IMR-90 (cell line): Measurements from ENCODE around the gene TAF11. TPM values are rescaled to one million over a fixed set of nuclear protein-coding genes. Genes with fewer than 3 reads are reported as not detected.

Experiments used
- ATAC-seq: fragments of 200-7000 bp; cut with Tn5 transposase; 2 replicates; pipeline ENCODE4 v1.9.1; 2020; ENCODE audit warnings: low read depth, mild to moderate bottlenecking, moderate library complexity
- BruUV-seq: library from RNA; stranded (reverse); fragments of 400-500 nt; replicated peaks from 2 replicates; lab custom pipeline; 2021; lab: Mats Ljungman, UMichigan
- CTCF ChIA-PET: fragments of 300-600 bp; formaldehyde crosslinking; extraction: SDS; loops from one replicate; lab custom pipeline; 2021; ENCODE audit warnings: antibody characterized with exemption; lab: Yijun Ruan, JAX
- POLR2A ChIA-PET: fragments of 300-600 bp; sonication (Branson Sonifier 250); formaldehyde crosslinking; loops from one replicate; lab custom pipeline; 2022; ENCODE audit warnings: antibody characterized with exemption; ENCODE audit not compliant: unreplicated experiment; lab: Charles Lee
- DNase-seq: peaks from one replicate; pipeline ENCODE4 v3.0.0; 2013
- H2AFZ ChIP-seq: replicated peaks from 2 replicates; pipeline ENCODE3; 2013; ENCODE audit warnings: low read length, mild to moderate bottlenecking; ENCODE audit not compliant: poor library complexity
- H2AK5ac ChIP-seq: 2 replicates; pipeline ENCODE4 v1.6.1; 2013; ENCODE audit warnings: low read depth, low read length, inconsistent platforms
- H2AK9ac ChIP-seq: replicated peaks from 2 replicates; pipeline ENCODE3; 2013; ENCODE audit warnings: mild to moderate bottlenecking, low read depth, low read length, moderate library complexity; ENCODE audit not compliant: poor library complexity
- H2BK120ac ChIP-seq: 2 replicates; pipeline ENCODE4 v1.6.1; 2013; ENCODE audit warnings: low read depth, low read length, inconsistent platforms
- H2BK15ac ChIP-seq: 3 replicates; pipeline ENCODE4 v1.6.1; 2013; ENCODE audit warnings: low read depth, low read length, inconsistent platforms
- H2BK20ac ChIP-seq: 2 replicates; pipeline ENCODE4 v1.6.1; 2013; ENCODE audit warnings: low read depth, mild to moderate bottlenecking, inconsistent platforms, low read length, moderate library complexity
- H2BK5ac ChIP-seq: 2 replicates; pipeline ENCODE4 v1.6.1; 2013; ENCODE audit warnings: mild to moderate bottlenecking, low read depth, low read length, inconsistent platforms; ENCODE audit not compliant: poor library complexity, severe bottlenecking
- H3K14ac ChIP-seq: replicated peaks from 2 replicates; pipeline ENCODE4 v1.6.1; 2013; ENCODE audit warnings: low read depth, low read length, inconsistent platforms
- H3K18ac ChIP-seq: 2 replicates; pipeline ENCODE4 v1.6.1; 2013; ENCODE audit warnings: low read depth, low read length, control low read depth
- H3K23ac ChIP-seq: 2 replicates; pipeline ENCODE4 v1.6.1; 2013; ENCODE audit warnings: low read depth, low read length, inconsistent platforms
- H3K27ac ChIP-seq: 2 replicates; pipeline ENCODE4 v1.5.1; 2013; ENCODE audit warnings: mild to moderate bottlenecking, control low read depth, low read length; ENCODE audit not compliant: insufficient read depth
- H3K27me3 ChIP-seq: 2 replicates; pipeline ENCODE4 v1.6.1; 2013; ENCODE audit warnings: low read length; ENCODE audit not compliant: control insufficient read depth, insufficient read depth
- H3K36me3 ChIP-seq: 2 replicates; pipeline ENCODE4 v1.6.1; 2013; ENCODE audit warnings: low read length, mixed read lengths; ENCODE audit not compliant: control insufficient read depth, insufficient read depth
- H3K4ac ChIP-seq: 2 replicates; pipeline ENCODE4 v1.6.1; 2013; ENCODE audit warnings: low read depth, low read length, inconsistent platforms
- H3K4me1 ChIP-seq: 2 replicates; pipeline ENCODE4 v1.6.1; 2013; ENCODE audit warnings: low read length, mixed read lengths; ENCODE audit not compliant: control insufficient read depth, insufficient read depth
- H3K4me2 ChIP-seq: 2 replicates; pipeline ENCODE4 v1.6.1; 2013; ENCODE audit warnings: low read depth, mild to moderate bottlenecking, control low read depth, low read length, moderate library complexity
- H3K4me3 ChIP-seq: 2 replicates; pipeline ENCODE4 v1.5.1; 2013; ENCODE audit warnings: low read depth, mild to moderate bottlenecking, control low read depth, low read length, moderate library complexity; ENCODE audit not compliant: insufficient read depth
- H3K56ac ChIP-seq: 2 replicates; pipeline ENCODE4 v1.6.1; 2013; ENCODE audit warnings: low read length, inconsistent platforms; ENCODE audit not compliant: insufficient read depth; ENCODE audit errors: extremely low read depth
- H3K79me1 ChIP-seq, 2 experiments: 2 replicates each; pipeline ENCODE4 v1.6.1; 2013; ENCODE audit warnings: low read length in 2 of 2, inconsistent platforms in 1 of 2, low read depth in 1 of 2
- H3K9ac ChIP-seq: 2 replicates; pipeline ENCODE4 v1.6.1; 2013; ENCODE audit warnings: low read depth, low read length, control low read depth
- H3K9me1 ChIP-seq: 2 replicates; pipeline ENCODE4 v1.6.1; 2013; ENCODE audit warnings: low read length, inconsistent platforms; ENCODE audit not compliant: insufficient read depth
- H3K9me3 ChIP-seq: 2 replicates; pipeline ENCODE4 v1.6.1; 2013; ENCODE audit warnings: low read length; ENCODE audit not compliant: control insufficient read depth, insufficient read depth
- H4K20me1 ChIP-seq: 2 replicates; pipeline ENCODE4 v1.6.1; 2013; ENCODE audit warnings: low read length, inconsistent platforms; ENCODE audit not compliant: insufficient read depth
- H4K5ac ChIP-seq: 2 replicates; pipeline ENCODE4 v1.6.1; 2013; ENCODE audit warnings: mild to moderate bottlenecking, low read depth, low read length, control low read depth
- H4K8ac ChIP-seq, 2 experiments: 2 replicates each; pipeline ENCODE4 v1.6.1; 2013; ENCODE audit warnings: low read depth in 2 of 2, low read length in 2 of 2, control low read depth in 1 of 2, inconsistent platforms in 1 of 2
- H4K91ac ChIP-seq: 2 replicates; pipeline ENCODE4 v1.6.1; 2013; ENCODE audit warnings: low read depth, low read length, inconsistent platforms; ENCODE audit not compliant: insufficient read depth
- BHLHE40 ChIP-seq: fragments of 150-350 bp; IDR thresholded peaks from 2 replicates; pipeline ENCODE4 v1.6.1; 2016; ENCODE audit warnings: mild to moderate bottlenecking, low read depth, low read length
- CEBPB ChIP-seq: IDR thresholded peaks from 2 replicates; pipeline ENCODE4 v1.6.1; 2012; ENCODE audit warnings: low read depth, low read length, improper control_type of control experiment
- CHD1 ChIP-seq: IDR thresholded peaks from 2 replicates; pipeline ENCODE4 v1.6.1; 2012; ENCODE audit warnings: low read depth, low read length, improper control_type of control experiment
- FOS ChIP-seq: fragments of 150-350 bp; IDR thresholded peaks from 2 replicates; pipeline ENCODE4 v1.6.1; 2016; ENCODE audit warnings: low read depth, low read length
- MAFK ChIP-seq: IDR thresholded peaks from 2 replicates; pipeline ENCODE4 v1.6.1; 2012; ENCODE audit warnings: low read depth, low read length, improper control_type of control experiment
- MAZ ChIP-seq: IDR thresholded peaks from 2 replicates; pipeline ENCODE4 v1.6.1; 2012; ENCODE audit warnings: low read depth, mild to moderate bottlenecking, low read length, improper control_type of control experiment, moderate library complexity, borderline replicate concordance
- MXI1 ChIP-seq: IDR thresholded peaks from 2 replicates; pipeline ENCODE4 v1.6.1; 2012; ENCODE audit warnings: low read depth, mild to moderate bottlenecking, low read length, moderate library complexity, borderline replicate concordance
- NFE2L2 ChIP-seq: fragments of 150-350 bp; IDR thresholded peaks from 2 replicates; pipeline ENCODE4 v1.6.1; 2016; ENCODE audit warnings: low read depth, mild to moderate bottlenecking, low read length
- POLR2A ChIP-seq: IDR thresholded peaks from 2 replicates; pipeline ENCODE4 v1.6.1; 2012; ENCODE audit warnings: mild to moderate bottlenecking, low read depth, low read length
- RAD21 ChIP-seq: IDR thresholded peaks from 2 replicates; pipeline ENCODE4 v1.6.1; 2012; ENCODE audit warnings: low read length, improper control_type of control experiment
- RCOR1 ChIP-seq: IDR thresholded peaks from 2 replicates; pipeline ENCODE4 v1.6.1; 2012; ENCODE audit warnings: mild to moderate bottlenecking, low read length, improper control_type of control experiment; ENCODE audit not compliant: insufficient replicate concordance
- RFX5 ChIP-seq: IDR thresholded peaks from 2 replicates; pipeline ENCODE4 v1.8.0; 2012; ENCODE audit warnings: low read depth, mild to moderate bottlenecking, low read length, moderate library complexity
- SMC3 ChIP-seq: fragments of 150-350 bp; IDR thresholded peaks from 2 replicates; pipeline ENCODE4 v1.6.1; 2016; ENCODE audit warnings: low read depth, mild to moderate bottlenecking, antibody characterized with exemption, low read length, moderate library complexity
- WGBS, 2 experiments: methylation state at CpG; one replicate each; pipeline versions ENCODE4 v1.1.5 to v1.1.7; 2013; ENCODE audit warnings: missing lambda C conversion rate in 2 of 2; ENCODE audit not compliant: insufficient read length in 1 of 2; ENCODE audit errors: extremely low coverage in 2 of 2; 5-methylcytosine and 5-hydroxymethylcytosine counted together
- dilution Hi-C: fragments of 300-500 bp; cut with HindIII; formaldehyde crosslinking; loops from one replicate; pipeline ENCODE4 v1.14.3; 2018; ENCODE audit warnings: low sequenced_read_pairs; ENCODE audit not compliant: unreplicated experiment
- in situ Hi-C: fragments of 300-500 bp; cut with MboI; formaldehyde crosslinking; loops from 3 replicates; pipeline ENCODE4 v1.14.3; 2019; ENCODE audit warnings: low sequenced_read_pairs, inconsistent platforms, mixed read lengths
- intact Hi-C: fragments of 100-400 bp; cut with micrococcal nuclease; formaldehyde crosslinking; loops from 2 replicates; pipeline ENCODE4 v1.10.0; 2022
- polyA plus RNA-seq, 3 experiments: library from polyadenylated mRNA; depleted of rRNA; stranded (reverse); fragments of >200 nt; gene quantifications; 2 replicates each; pipeline ENCODE4 v1.2.3, GENCODE V29; 2012; ENCODE audit warnings: low replicate concordance in 1 of 3
- total RNA-seq: library from RNA; depleted of rRNA; stranded (reverse); fragments of >200 nt; gene quantifications from 2 replicates; pipeline ENCODE4 v1.2.3, GENCODE V29; 2012
- TF ChIP-seq, protein P1 (sequence below): fragments of 150-350 bp; IDR thresholded peaks from 2 replicates; pipeline ENCODE4 v1.6.1; 2017; ENCODE audit warnings: mild to moderate bottlenecking, antibody characterized with exemption, low read length, low read depth
- TF ChIP-seq, protein P2 (sequence below): conservative IDR thresholded peaks from 2 replicates; pipeline ENCODE4 v1.5.1; 2012; ENCODE audit warnings: mild to moderate bottlenecking, low read depth, low read length, improper control_type of control experiment
- TF ChIP-seq, protein P3 (sequence below): fragments of 150-350 bp; IDR thresholded peaks from 2 replicates; pipeline ENCODE4 v1.6.1; 2016; ENCODE audit warnings: low read depth, mild to moderate bottlenecking, low read length, moderate library complexity, borderline replicate concordance

Gene TAF11
- total and polyA plus RNA-seq, 2 of the 4 experiments (the other 2 are of a cell fraction): 12.7 to 23.3 TPM

DNA sequence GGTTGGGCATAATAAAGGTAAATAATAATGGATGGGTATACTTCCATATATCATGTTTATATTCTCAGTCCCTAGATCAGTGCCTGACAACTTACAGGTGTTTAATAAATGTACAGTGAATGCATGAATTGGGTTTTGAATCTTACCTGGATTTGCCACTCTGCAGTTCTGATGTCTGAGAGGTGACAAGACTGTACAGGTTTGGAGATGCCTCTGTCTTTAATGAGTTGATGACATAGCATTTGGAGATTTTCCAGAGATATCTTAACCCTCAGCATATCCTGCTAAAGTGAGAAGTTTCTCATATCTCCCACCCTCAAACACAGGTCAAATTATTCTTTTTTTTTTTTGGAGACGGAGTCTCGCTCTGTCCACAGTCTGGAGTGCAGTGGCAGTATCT is 3.5 kb upstream of the TAF11 start:
- no CpG with 5 or more reads among the region's 2 CpGs for WGBS, 2 experiments
- Histone ChIP-seq H3K56ac (no peak overlapping the region), H4K91ac (no peak overlapping the region), H2AK9ac (no peak overlapping the region), H2AK5ac (no peak overlapping the region), H3K23ac (no peak overlapping the region), H3K4me1 (no peaks in the 10 kb centered on the region), H3K14ac (no peak overlapping the region), H2BK20ac (no peak overlapping the region), H3K27ac (no peak overlapping the region), H4K5ac (no peak overlapping the region), H3K9me3 (no peaks in the 10 kb centered on the region), H3K79me1 (peaks cover 32 to 33% of the 10 kb centered on the region in 2 experiments), H3K4me3 (no peak overlapping the region), H3K4ac (no peak overlapping the region), H3K36me3 (no peaks in the 10 kb centered on the region), H2AFZ (no peak overlapping the region), H3K4me2 (no peak overlapping the region), H3K9ac (no peak overlapping the region), H4K20me1 (no peaks in the 10 kb centered on the region; the same call in 1 of the 2 replicates), H3K18ac (no peak overlapping the region), H3K27me3 (no peaks in the 10 kb centered on the region), H3K9me1 (no peaks in the 10 kb centered on the region), H2BK5ac (no peak overlapping the region), H2BK120ac (no peak overlapping the region), H4K8ac (no peak overlapping the region), H2BK15ac (no peak overlapping the region)
- no TSS peak for BruUV-seq
- no peak for ATAC-seq
- intact Hi-C loops (no loop called here), in situ Hi-C loops (no loop called here), dilution Hi-C loops (no loop called here)
- DNase-seq: no peak
- ChIA-PET CTCF (no interaction called here), POLR2A (no interaction called here)
- TF ChIP-seq CHD1 (no peak), RCOR1 (no peak), BHLHE40 (no peak), SMC3 (no peak), CEBPB (no peak), POLR2A (no peak), MAFK (no peak), FOS (no peak), MAZ (no peak), MXI1 (no peak), RFX5 (no peak), NFE2L2 (no peak), RAD21 (no peak)
- TF ChIP-seq, protein P1, sequence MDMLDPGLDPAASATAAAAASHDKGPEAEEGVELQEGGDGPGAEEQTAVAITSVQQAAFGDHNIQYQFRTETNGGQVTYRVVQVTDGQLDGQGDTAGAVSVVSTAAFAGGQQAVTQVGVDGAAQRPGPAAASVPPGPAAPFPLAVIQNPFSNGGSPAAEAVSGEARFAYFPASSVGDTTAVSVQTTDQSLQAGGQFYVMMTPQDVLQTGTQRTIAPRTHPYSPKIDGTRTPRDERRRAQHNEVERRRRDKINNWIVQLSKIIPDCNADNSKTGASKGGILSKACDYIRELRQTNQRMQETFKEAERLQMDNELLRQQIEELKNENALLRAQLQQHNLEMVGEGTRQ: no peak
- TF ChIP-seq, protein P2, sequence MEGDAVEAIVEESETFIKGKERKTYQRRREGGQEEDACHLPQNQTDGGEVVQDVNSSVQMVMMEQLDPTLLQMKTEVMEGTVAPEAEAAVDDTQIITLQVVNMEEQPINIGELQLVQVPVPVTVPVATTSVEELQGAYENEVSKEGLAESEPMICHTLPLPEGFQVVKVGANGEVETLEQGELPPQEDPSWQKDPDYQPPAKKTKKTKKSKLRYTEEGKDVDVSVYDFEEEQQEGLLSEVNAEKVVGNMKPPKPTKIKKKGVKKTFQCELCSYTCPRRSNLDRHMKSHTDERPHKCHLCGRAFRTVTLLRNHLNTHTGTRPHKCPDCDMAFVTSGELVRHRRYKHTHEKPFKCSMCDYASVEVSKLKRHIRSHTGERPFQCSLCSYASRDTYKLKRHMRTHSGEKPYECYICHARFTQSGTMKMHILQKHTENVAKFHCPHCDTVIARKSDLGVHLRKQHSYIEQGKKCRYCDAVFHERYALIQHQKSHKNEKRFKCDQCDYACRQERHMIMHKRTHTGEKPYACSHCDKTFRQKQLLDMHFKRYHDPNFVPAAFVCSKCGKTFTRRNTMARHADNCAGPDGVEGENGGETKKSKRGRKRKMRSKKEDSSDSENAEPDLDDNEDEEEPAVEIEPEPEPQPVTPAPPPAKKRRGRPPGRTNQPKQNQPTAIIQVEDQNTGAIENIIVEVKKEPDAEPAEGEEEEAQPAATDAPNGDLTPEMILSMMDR: no peak
- TF ChIP-seq, protein P3, sequence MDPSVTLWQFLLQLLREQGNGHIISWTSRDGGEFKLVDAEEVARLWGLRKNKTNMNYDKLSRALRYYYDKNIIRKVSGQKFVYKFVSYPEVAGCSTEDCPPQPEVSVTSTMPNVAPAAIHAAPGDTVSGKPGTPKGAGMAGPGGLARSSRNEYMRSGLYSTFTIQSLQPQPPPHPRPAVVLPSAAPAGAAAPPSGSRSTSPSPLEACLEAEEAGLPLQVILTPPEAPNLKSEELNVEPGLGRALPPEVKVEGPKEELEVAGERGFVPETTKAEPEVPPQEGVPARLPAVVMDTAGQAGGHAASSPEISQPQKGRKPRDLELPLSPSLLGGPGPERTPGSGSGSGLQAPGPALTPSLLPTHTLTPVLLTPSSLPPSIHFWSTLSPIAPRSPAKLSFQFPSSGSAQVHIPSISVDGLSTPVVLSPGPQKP: no peak
